Tibial artery (tissue), 4 donors: ENCODE results near the gene LSAMP.

Source experiments
- DNase-seq, 2 donors: peaks; one replicate each; pipeline ENCODE4 v3.0.0-alpha.2; 2019
- H3K27ac ChIP-seq, 2 donors: fragments of 200-600 bp; sonication (generic) in 1 of 2; 1 replicate in 1 of 2; 2 replicates in 1 of 2; pipeline ENCODE4 v1.5.1; 2018 to 2019; ENCODE audit warnings: mild to moderate bottlenecking in 1 of 2
- H3K27me3 ChIP-seq, 2 donors: fragments of 200-600 bp; sonication (generic) in 1 of 2; one replicate each; pipeline versions ENCODE4 v1.5.1 to v1.6.0; 2016 to 2019
- H3K36me3 ChIP-seq, 3 donors: fragments of 200-600 bp; sonication (generic) in 2 of 3; one replicate each; pipeline ENCODE4 v1.5.1; 2016 to 2019; ENCODE audit warnings: mild to moderate bottlenecking in 2 of 3
- H3K4me1 ChIP-seq, 4 donors: fragments of 200-600 bp; sonication (generic) in 2 of 4; 1 replicate in 3 of 4; 2 replicates in 1 of 4; pipeline ENCODE4 v1.5.1; 2016 to 2019
- H3K4me3 ChIP-seq, 2 donors: fragments of 200-600 bp; sonication (generic) in 1 of 2; 1 replicate in 1 of 2; 2 replicates in 1 of 2; pipeline ENCODE4 v1.5.1; 2018 to 2019; ENCODE audit warnings: mild to moderate bottlenecking in 2 of 2
- H3K9me3 ChIP-seq, 3 donors: fragments of 200-600 bp; sonication (generic) in 1 of 3; one replicate each; pipeline ENCODE4 v1.5.1; 2016 to 2019
- CTCF ChIP-seq, 2 experiments: fragments of 200-600 bp in 1 of 2; fragments of 450-650 bp in 1 of 2; IDR thresholded peaks; one replicate each; pipeline ENCODE4 v1.5.1; 2017 to 2019; ENCODE audit warnings: antibody characterized with exemption in 2 of 2, mild to moderate bottlenecking in 1 of 2, moderate library complexity in 1 of 2
- intact Hi-C: fragments of 100-400 bp; cut with DNase I; formaldehyde crosslinking; loops from one replicate; pipeline ENCODE4 v1.15.0; 2023; ENCODE audit warnings: low total_unique reads

LSAMP gene

GRCh38 chr3:116423374-116423773 is 21.9 kb downstream of the LSAMP start:
- intact Hi-C loops, result no loop called here
- H3K27me3 ChIP-seq, result no peaks in the 10 kb centered on the region
- no peak overlapping the region for H3K4me3 ChIP-seq
- no peak for DNase-seq
- no peaks in the 10 kb centered on the region for H3K9me3 ChIP-seq
- no peaks in the 10 kb centered on the region for H3K36me3 ChIP-seq
- no peaks in the 10 kb centered on the region for H3K4me1 ChIP-seq
- no peak overlapping the region for H3K27ac ChIP-seq
- no peak for TF ChIP-seq CTCF (IDR thresholded peaks at IDR 0.05)

GRCh38 chr3:116417151-116417550 is 28.1 kb downstream of the LSAMP start:
- H3K36me3 ChIP-seq, result no peaks in the 10 kb centered on the region
- no peak for DNase-seq
- no peak overlapping the region for H3K27ac ChIP-seq
- H3K9me3 ChIP-seq, result no peaks in the 10 kb centered on the region
- no peak overlapping the region for H3K4me3 ChIP-seq
- intact Hi-C loops, result no loop called here
- H3K4me1 ChIP-seq, result no peaks in the 10 kb centered on the region
- H3K27me3 ChIP-seq, result no peaks in the 10 kb centered on the region
- TF ChIP-seq CTCF (IDR thresholded peaks at IDR 0.05), result no peak

GRCh38 chr3:116413319-116413718 is 32.0 kb downstream of the LSAMP start:
- no peak for TF ChIP-seq CTCF (IDR thresholded peaks at IDR 0.05)
- intact Hi-C loops, result no loop called here
- Histone ChIP-seq H3K27ac (no peak overlapping the region), H3K36me3 (no peaks in the 10 kb centered on the region), H3K27me3 (no peaks in the 10 kb centered on the region), H3K4me1 (no peaks in the 10 kb centered on the region), H3K9me3 (no peaks in the 10 kb centered on the region), H3K4me3 (no peak overlapping the region)
- DNase-seq, result no peak

- Histone ChIP-seq H3K27ac (no peak overlapping the region), H3K27me3 (no peaks in the 10 kb centered on the region), H3K4me1 (no peaks in the 10 kb centered on the region), H3K36me3 (no peaks in the 10 kb centered on the region), H3K9me3 (no peaks in the 10 kb centered on the region), H3K4me3 (no peak overlapping the region)
- intact Hi-C loops, result no loop called here
- no peak for DNase-seq
- TF ChIP-seq CTCF (IDR thresholded peaks at IDR 0.05), result no peak
These were observed 36.8 kb downstream of the LSAMP start for GRCh38 chr3:116408473-116408872.

GRCh38 chr3:116405231-116405630 is 40.1 kb downstream of the LSAMP start:
- no peak for TF ChIP-seq CTCF (IDR thresholded peaks at IDR 0.05)
- H3K9me3 ChIP-seq, result no peaks in the 10 kb centered on the region
- intact Hi-C loops, result no loop called here
- H3K27me3 ChIP-seq, result no peaks in the 10 kb centered on the region
- DNase-seq, result no peak
- no peaks in the 10 kb centered on the region for H3K4me1 ChIP-seq
- no peak overlapping the region for H3K4me3 ChIP-seq
- H3K27ac ChIP-seq, result no peak overlapping the region
- H3K36me3 ChIP-seq, result no peaks in the 10 kb centered on the region

- Histone ChIP-seq H3K27ac (no peak overlapping the region), H3K4me1 (no peaks in the 10 kb centered on the region), H3K36me3 (no peaks in the 10 kb centered on the region), H3K9me3 (no peaks in the 10 kb centered on the region), H3K27me3 (no peaks in the 10 kb centered on the region), H3K4me3 (no peak overlapping the region)
- no peak for TF ChIP-seq CTCF (IDR thresholded peaks at IDR 0.05)
- intact Hi-C loops, result no loop called here
- DNase-seq, result no peak
These were observed 45.5 kb downstream of the LSAMP start for GRCh38 chr3:116399701-116400226.
